ENCODE measurements around the gene PDZD8. TPM values are rescaled to one million over a fixed set of nuclear protein-coding genes. Genes with fewer than 3 reads are reported as not detected.

The PDZD8 gene
- total and polyA plus RNA-seq, 2 donors (not counting 3 experiments of a cell fraction or from before 2014, with no cell fraction given), result 5.9 to 22.6 TPM

DNA sequence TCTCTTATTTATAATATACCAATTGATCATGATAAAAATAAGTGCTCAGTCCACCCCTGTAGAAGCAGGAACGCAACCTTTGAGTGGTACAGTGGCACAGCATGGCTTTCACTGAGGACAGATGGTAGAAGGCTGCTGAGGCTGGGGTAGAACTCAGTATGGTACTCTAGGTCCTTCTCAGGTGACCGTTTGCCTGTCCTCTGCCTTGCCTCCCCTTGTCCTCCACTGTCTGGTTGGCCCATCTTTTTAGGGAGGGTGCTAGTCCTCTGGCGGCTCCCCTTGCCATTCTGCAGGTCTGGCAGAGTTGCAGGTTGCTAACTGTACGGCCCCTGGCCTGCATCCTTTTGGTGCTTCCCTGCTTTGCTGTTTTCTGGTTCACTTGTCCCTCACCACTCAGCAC lies 107.0 kb downstream of the PDZD8 start:
- Histone ChIP-seq H3K36me3 (ENCODE audit: control insufficient read depth in 2 of 2, extremely low read depth in 1 of 2, insufficient read depth in 2 of 2, low read length in 2 of 2) (no peaks in the 10 kb centered on the region), H3K9me3 (replicated peaks; ENCODE audit: control insufficient read depth, insufficient read depth, low read length) (no peaks in the 10 kb centered on the region), H3K27ac (ENCODE audit: insufficient read depth, low read depth, low read length) (no peak overlapping the region), H3K4me1 (ENCODE audit: control insufficient read depth, extremely low read depth, insufficient read depth, low read length) (no peaks in the 10 kb centered on the region), H3K4me2 (ENCODE audit: insufficient read depth, low read length) (no peak overlapping the region), H3K4me3 (replicated peaks in 1 of 3; ENCODE audit: insufficient read depth in 1 of 3, low read depth in 1 of 3, low read length in 3 of 3) (no peak overlapping the region), H3K9me1 (replicated peaks; ENCODE audit: control insufficient read depth, extremely low read depth, insufficient read depth, low read length) (no peaks in the 10 kb centered on the region), H3K27me3 (ENCODE audit: control insufficient read depth in 2 of 2, insufficient read depth in 2 of 2, low read length in 2 of 2) (no peaks in the 10 kb centered on the region), H2AFZ (ENCODE audit: low read depth, low read length) (no peak overlapping the region), H4K20me1 (replicated peaks; ENCODE audit: control insufficient read depth, extremely low read depth, insufficient read depth, low read length) (no peaks in the 10 kb centered on the region), H3K9ac (replicated peaks; ENCODE audit: extremely low read depth, insufficient read depth, low read length) (no peak overlapping the region), H3K79me2 (ENCODE audit: control insufficient read depth, insufficient read depth, low read length) (no peaks in the 10 kb centered on the region)
- BruUV-seq (replicated peaks), result no TSS peak
- ChIA-PET POLR2A (no interaction called here), CTCF (interaction anchor here (1.5 kb wide), 1 partner anchor 52 kb away, joined by 4 read pairs; no protein-coding TSS in a partner anchor)
- dilution Hi-C loops (cut with MboI; ENCODE audit: extremely low pct_ligation_motif_present, low sequenced_read_pairs) (no loop called here), intact Hi-C loops (cut with micrococcal nuclease) (no loop called here)
- TF ChIP-seq MYC (IDR thresholded peaks at IDR 0.05; ENCODE audit: low read depth, low read length), result no peak
- TF ChIP-seq POLR2A (IDR thresholded peaks at IDR 0.05; ENCODE audit: low read depth, low read length), result no peak
- no peak for FAIRE-seq
- DNase-seq (ENCODE audit: low read depth, low spot score), result no peak

DNA sequence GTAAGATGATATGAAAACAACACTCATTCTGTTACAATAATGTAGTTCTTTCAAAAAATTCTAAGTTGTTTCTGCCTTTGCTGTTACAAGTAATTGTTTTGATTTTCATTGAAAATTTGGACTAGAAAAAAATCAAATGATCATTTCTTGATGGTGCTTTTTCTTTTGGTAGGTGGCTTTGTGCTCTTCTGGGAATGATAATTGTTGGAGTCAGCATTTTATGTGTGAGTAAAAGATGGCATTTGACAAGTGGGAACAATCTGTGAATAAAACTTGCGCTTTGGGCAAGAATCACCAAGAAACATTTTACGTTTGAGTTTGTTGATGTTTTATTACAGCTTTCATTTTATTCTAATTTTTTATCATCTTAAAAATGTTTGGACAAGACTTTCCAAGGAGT lies 108.4 kb downstream of the PDZD8 start:
- FAIRE-seq, result no peak

More for the DNA sequence above, 108.4 kb downstream of the PDZD8 start:
- ChIA-PET POLR2A (no interaction called here), CTCF (interaction anchor here (1.0 to 1.5 kb wide), 5 partner anchors 11 to 470 kb away, joined by 3 to 4 read pairs (median 3); no protein-coding TSS in a partner anchor)
- H3K79me2 ChIP-seq (ENCODE audit: control insufficient read depth, insufficient read depth, low read length), result no peaks in the 10 kb centered on the region
- H3K36me3 ChIP-seq (ENCODE audit: control insufficient read depth in 2 of 2, extremely low read depth in 1 of 2, insufficient read depth in 2 of 2, low read length in 2 of 2), result no peaks in the 10 kb centered on the region
- no peak overlapping the region for H3K4me3 ChIP-seq (replicated peaks in 1 of 3; ENCODE audit: insufficient read depth in 1 of 3, low read depth in 1 of 3, low read length in 3 of 3)
- intact Hi-C loops (cut with micrococcal nuclease) (no loop called here), dilution Hi-C loops (cut with MboI; ENCODE audit: extremely low pct_ligation_motif_present, low sequenced_read_pairs) (no loop called here)
- no peaks in the 10 kb centered on the region for H3K27me3 ChIP-seq (ENCODE audit: control insufficient read depth in 2 of 2, insufficient read depth in 2 of 2, low read length in 2 of 2)
- H3K9me1 ChIP-seq (replicated peaks; ENCODE audit: control insufficient read depth, extremely low read depth, insufficient read depth, low read length), result no peaks in the 10 kb centered on the region
- H4K20me1 ChIP-seq (replicated peaks; ENCODE audit: control insufficient read depth, extremely low read depth, insufficient read depth, low read length), result no peaks in the 10 kb centered on the region
- no peak for DNase-seq (ENCODE audit: low read depth, low spot score)
- H3K4me2 ChIP-seq (ENCODE audit: insufficient read depth, low read length), result no peak overlapping the region
- no peak for TF ChIP-seq GATA2 (IDR thresholded peaks at IDR 0.05; ENCODE audit: insufficient read depth, insufficient read length, low read depth, low read length)
- TF ChIP-seq, protein P1, sequence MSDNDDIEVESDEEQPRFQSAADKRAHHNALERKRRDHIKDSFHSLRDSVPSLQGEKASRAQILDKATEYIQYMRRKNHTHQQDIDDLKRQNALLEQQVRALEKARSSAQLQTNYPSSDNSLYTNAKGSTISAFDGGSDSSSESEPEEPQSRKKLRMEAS (IDR thresholded peaks at IDR 0.05; ENCODE audit: insufficient read depth, insufficient read length), result no peak
- TF ChIP-seq FOS (IDR thresholded peaks at IDR 0.05; ENCODE audit: borderline replicate concordance, insufficient read depth, low read length), result no peak
- TF ChIP-seq EZH2 (IDR thresholded peaks at IDR 0.05; ENCODE audit: borderline replicate concordance, low read depth, low read length, severe bottlenecking), result no peak
- H2AFZ ChIP-seq (ENCODE audit: low read depth, low read length), result no peak overlapping the region
- BruUV-seq (replicated peaks), result no TSS peak
- no peaks in the 10 kb centered on the region for H3K9me3 ChIP-seq (replicated peaks; ENCODE audit: control insufficient read depth, insufficient read depth, low read length)
- H3K27ac ChIP-seq (ENCODE audit: insufficient read depth, low read depth, low read length), result no peak overlapping the region
- H3K4me1 ChIP-seq (ENCODE audit: control insufficient read depth, extremely low read depth, insufficient read depth, low read length), result no peaks in the 10 kb centered on the region
- no peak overlapping the region for H3K9ac ChIP-seq (replicated peaks; ENCODE audit: extremely low read depth, insufficient read depth, low read length)
